Urinary bladder (tissue), 4 donors: ENCODE data around the gene RASIP1. TPM values are rescaled to one million over a fixed set of nuclear protein-coding genes. Genes with fewer than 3 reads are reported as not detected.
"Not testable (repeated sequence)": the region's sequence is repeated elsewhere in the genome, so short reads cannot be mapped to it uniquely, and the experiment has no call there.

Experiments
- DNase-seq: peaks from one replicate; pipeline ENCODE4 v3.0.0-alpha.2; 2015; ENCODE audit errors: extremely low spot score
- H3K27ac ChIP-seq: one replicate; pipeline ENCODE4 v1.5.1; 2013; ENCODE audit warnings: low read depth, mild to moderate bottlenecking, moderate library complexity
- H3K36me3 ChIP-seq: one replicate; pipeline ENCODE4 v1.6.1; 2013; ENCODE audit warnings: mild to moderate bottlenecking, moderate library complexity; ENCODE audit not compliant: insufficient read depth
- H3K4me1 ChIP-seq: one replicate; pipeline ENCODE4 v1.6.1; 2013; ENCODE audit warnings: mild to moderate bottlenecking, moderate library complexity; ENCODE audit not compliant: insufficient read depth
- H3K4me3 ChIP-seq: one replicate; pipeline ENCODE4 v1.5.1; 2013; ENCODE audit warnings: low read depth, low read length
- WGBS: extraction: QIAGEN DNeasy Blood & Tissue Kit; methylation state at CpG from one replicate; pipeline ENCODE4 v1.1.7; 2013; 5-methylcytosine and 5-hydroxymethylcytosine counted together
- polyA plus RNA-seq: library from polyadenylated mRNA; stranded (reverse); fragments of 200-250 nt; gene quantifications from one replicate; pipeline ENCODE4 v1.2.3, GENCODE V29; 2013
- total RNA-seq: library from RNA; depleted of rRNA; stranded (reverse); fragments of >200 nt; gene quantifications from one replicate; pipeline ENCODE4 v1.2.3, GENCODE V29; 2014
- donor health status: healthy with polysubstance abuse.
- donor health status: healthy.

Gene RASIP1, protein sequence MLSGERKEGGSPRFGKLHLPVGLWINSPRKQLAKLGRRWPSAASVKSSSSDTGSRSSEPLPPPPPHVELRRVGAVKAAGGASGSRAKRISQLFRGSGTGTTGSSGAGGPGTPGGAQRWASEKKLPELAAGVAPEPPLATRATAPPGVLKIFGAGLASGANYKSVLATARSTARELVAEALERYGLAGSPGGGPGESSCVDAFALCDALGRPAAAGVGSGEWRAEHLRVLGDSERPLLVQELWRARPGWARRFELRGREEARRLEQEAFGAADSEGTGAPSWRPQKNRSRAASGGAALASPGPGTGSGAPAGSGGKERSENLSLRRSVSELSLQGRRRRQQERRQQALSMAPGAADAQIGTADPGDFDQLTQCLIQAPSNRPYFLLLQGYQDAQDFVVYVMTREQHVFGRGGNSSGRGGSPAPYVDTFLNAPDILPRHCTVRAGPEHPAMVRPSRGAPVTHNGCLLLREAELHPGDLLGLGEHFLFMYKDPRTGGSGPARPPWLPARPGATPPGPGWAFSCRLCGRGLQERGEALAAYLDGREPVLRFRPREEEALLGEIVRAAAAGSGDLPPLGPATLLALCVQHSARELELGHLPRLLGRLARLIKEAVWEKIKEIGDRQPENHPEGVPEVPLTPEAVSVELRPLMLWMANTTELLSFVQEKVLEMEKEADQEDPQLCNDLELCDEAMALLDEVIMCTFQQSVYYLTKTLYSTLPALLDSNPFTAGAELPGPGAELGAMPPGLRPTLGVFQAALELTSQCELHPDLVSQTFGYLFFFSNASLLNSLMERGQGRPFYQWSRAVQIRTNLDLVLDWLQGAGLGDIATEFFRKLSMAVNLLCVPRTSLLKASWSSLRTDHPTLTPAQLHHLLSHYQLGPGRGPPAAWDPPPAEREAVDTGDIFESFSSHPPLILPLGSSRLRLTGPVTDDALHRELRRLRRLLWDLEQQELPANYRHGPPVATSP
- total RNA-seq (10.8 TPM), polyA plus RNA-seq (15.5 TPM)

GRCh38 chr19:48740164-48740972, at the start of gene RASIP1:
Gene RASIP1, minus strand, starts transcription at chr19:48740610. Its CDS starts 328 bp downstream, at chr19:48740282.
- no peak within 1 kb of the TSS for H3K27ac ChIP-seq
- WGBS: 60% methylated on average over 27 of the region's 27 CpGs
- no peaks in the 10 kb centered on the region for H3K4me1 ChIP-seq
- DNase-seq: no peak
- peak within 1 kb of the TSS; percentile 55 for H3K4me3 ChIP-seq
- H3K36me3 ChIP-seq: no peaks in the 10 kb centered on the region

GRCh38 chr19:48787331-48787730, 46.9 kb upstream of the RASIP1 start:
- DNase-seq, H3K36me3 ChIP-seq, H3K4me3 ChIP-seq, H3K27ac ChIP-seq, H3K4me1 ChIP-seq: not testable (repeated sequence)
- 84% methylated on average over 9 of the region's 9 CpGs for WGBS

DNA sequence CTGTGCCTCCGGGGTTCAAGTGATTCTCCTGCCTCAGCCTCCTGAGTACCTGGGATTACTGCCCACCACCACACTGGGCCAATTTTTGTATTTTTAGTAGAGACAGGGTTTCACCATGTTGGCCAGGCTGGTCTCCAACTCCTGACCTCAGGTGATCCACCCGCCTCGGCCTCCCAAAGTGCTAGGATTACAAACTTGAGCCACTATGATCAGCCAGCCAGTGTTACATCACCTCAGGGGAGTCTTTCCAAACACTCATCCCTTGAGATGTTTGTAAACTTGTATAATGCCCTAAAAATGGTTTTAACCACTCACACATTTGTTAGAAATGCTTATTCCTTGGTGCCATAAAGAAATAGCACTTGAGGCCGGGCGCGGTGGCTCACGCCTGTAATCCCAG, 46.0 kb upstream of the RASIP1 start:
- H3K4me3 ChIP-seq, H3K36me3 ChIP-seq, DNase-seq, H3K4me1 ChIP-seq, H3K27ac ChIP-seq: not testable (repeated sequence)
- 92% methylated on average over 7 of the region's 7 CpGs for WGBS

DNA sequence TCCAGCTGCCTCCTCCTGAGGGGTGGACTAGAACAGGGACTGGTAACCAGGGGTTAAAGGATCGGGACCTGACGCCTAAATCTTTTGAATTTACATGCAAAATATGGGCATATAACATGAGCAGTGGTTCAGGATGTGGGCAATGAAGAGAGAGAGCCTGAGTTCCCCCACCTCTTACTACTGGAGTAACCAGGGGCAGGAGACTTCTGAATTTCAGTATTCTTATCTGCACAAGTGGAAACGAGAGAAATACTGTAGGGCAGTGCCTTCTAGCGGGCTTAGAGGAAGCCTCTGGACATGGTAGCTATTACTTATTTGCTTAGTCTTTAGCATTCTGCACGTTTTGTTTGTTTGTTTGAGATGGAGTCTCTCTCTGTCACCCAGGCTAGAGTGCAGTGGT, 44.1 kb upstream of the RASIP1 start:
- WGBS: 63% methylated on average over 5 of the region's 5 CpGs
- no peak for DNase-seq

DNA sequence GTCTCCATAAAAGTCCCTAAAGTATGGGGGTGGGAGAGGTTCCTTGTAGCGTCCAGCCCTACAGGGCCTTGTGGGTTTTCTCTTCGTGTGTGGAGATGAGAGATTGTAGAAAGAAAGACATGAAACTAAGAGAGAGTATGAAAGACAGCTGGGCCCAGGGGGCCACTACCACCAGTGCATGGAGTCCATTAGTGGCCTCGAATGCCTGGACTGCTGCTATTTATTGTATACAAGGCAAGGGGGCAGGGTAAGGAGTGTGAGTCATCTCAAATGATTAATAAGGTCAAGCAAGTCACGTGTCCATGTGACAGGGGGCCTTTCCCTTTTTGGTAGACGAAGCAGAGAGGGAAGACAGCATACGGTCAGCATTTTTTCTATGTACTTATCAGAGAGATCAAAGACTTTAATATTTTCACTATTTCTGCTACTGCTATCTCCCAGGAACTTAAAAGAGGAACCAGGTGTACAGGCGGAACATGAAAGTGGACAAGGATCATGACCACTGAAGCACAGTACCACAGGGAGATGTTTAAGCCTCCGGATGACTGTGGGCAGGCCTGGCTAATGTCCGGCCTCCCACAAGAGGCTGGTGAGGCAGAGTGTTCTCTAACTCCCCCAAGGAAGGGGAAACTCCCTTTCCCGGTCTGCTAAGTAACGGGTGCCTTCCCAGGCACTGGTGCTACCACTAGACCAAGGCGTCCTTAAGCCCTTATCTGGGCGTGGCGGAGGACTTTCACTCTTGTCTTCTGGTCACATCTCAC, 40.4 kb upstream of the RASIP1 start:
- 57% methylated on average over 14 of the region's 14 CpGs for WGBS
- no peaks in the 10 kb centered on the region for H3K36me3 ChIP-seq
- no peak overlapping the region for H3K27ac ChIP-seq
- H3K4me3 ChIP-seq: no peak overlapping the region
- no peaks in the 10 kb centered on the region for H3K4me1 ChIP-seq
- no peak for DNase-seq

More for the DNA sequence above, 44.1 kb upstream of the RASIP1 start:
- no peak overlapping the region for H3K4me3 ChIP-seq
- no peaks in the 10 kb centered on the region for H3K4me1 ChIP-seq
- H3K36me3 ChIP-seq: no peaks in the 10 kb centered on the region
- H3K27ac ChIP-seq: no peak overlapping the region

- Histone ChIP-seq H3K4me1 (no peaks in the 10 kb centered on the region), H3K36me3 (no peaks in the 10 kb centered on the region), H3K27ac (no peak overlapping the region), H3K4me3 (no peak overlapping the region)
- no peak for DNase-seq
- WGBS: 64% methylated on average over 1 of the region's 1 CpG
Observed at GRCh38 chr19:48779636-48780035, 39.2 kb upstream of the RASIP1 start.

DNA sequence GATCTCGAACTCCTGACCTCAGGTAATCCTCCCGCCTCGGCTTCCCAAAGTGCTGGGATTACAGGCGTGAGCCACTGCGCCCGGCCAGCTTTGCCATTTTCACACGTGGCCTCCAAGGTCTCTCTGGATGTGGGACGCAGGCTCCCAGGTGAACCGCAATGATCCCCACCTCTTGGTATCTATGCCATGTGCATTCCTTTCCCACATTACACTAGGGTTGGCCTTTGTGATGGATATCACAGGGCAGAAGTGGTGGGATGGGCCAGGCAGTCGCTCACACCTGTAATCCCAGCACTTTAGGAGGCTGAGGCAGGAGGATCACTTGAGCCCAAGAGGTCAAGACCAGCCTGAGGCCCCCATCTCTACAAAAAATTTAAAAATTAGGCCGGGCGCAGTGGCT, 37.3 kb upstream of the RASIP1 start:
- Histone ChIP-seq H3K4me3 (no peak overlapping the region), H3K27ac (no peak overlapping the region), H3K36me3 (no peaks in the 10 kb centered on the region), H3K4me1 (no peaks in the 10 kb centered on the region)
- 87% methylated on average over 12 of the region's 12 CpGs for WGBS
- DNase-seq: no peak

DNA sequence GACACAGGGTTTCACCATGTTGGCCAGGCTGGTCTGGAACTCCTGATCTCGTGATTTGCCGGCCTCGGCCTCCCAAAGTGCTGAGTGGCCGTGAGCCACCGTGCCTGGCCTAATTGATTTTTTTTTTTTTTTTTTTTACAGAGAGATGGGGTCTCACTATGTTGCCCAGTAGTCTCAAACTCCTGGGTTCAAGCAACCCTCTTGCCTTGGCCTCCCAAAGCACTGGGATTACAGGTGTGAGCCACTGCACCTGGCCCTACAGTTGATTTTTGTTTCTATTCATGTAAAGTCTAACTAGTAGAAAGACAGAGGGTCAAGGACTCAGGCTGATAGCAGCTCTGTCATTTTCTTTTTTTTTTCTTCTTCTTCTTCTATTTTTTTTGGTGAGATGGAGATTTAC, 36.7 kb upstream of the RASIP1 start:
- H3K4me1 ChIP-seq: no peaks in the 10 kb centered on the region
- no peaks in the 10 kb centered on the region for H3K36me3 ChIP-seq
- H3K4me3 ChIP-seq: no peak overlapping the region
- DNase-seq: no peak
- 89% methylated on average over 5 of the region's 5 CpGs for WGBS
- H3K27ac ChIP-seq: no peak overlapping the region

- 66% methylated on average over 13 of the region's 13 CpGs for WGBS
- H3K4me1 ChIP-seq: no peaks in the 10 kb centered on the region
Observed at GRCh38 chr19:48772503-48772953, 32.1 kb upstream of the RASIP1 start.

GRCh38 chr19:48770734-48771472, 30.5 kb upstream of the RASIP1 start:
- H3K4me3 ChIP-seq: no peak overlapping the region
- H3K27ac ChIP-seq: no peak overlapping the region
- WGBS: 73% methylated on average over 20 of the region's 20 CpGs
- H3K4me1 ChIP-seq: no peaks in the 10 kb centered on the region
- no peaks in the 10 kb centered on the region for H3K36me3 ChIP-seq
- no peak for DNase-seq

More at GRCh38 chr19:48772503-48772953, 32.1 kb upstream of the RASIP1 start:
- no peaks in the 10 kb centered on the region for H3K36me3 ChIP-seq
- H3K4me3 ChIP-seq: no peak overlapping the region
- H3K27ac ChIP-seq: no peak overlapping the region
- DNase-seq: no peak

GRCh38 chr19:48770266-48770665, 29.9 kb upstream of the RASIP1 start:
- no peak for DNase-seq
- H3K4me3 ChIP-seq: no peak overlapping the region
- H3K4me1 ChIP-seq: no peaks in the 10 kb centered on the region
- H3K27ac ChIP-seq: no peak overlapping the region
- H3K36me3 ChIP-seq: no peaks in the 10 kb centered on the region
- 71% methylated on average over 7 of the region's 7 CpGs for WGBS
